HCT116 (cell line): ENCODE results near the gene GNAS. TPM values are rescaled to one million over a fixed set of nuclear protein-coding genes. Genes with fewer than 3 reads are reported as not detected.

Experiments
- ATAC-seq: fragments of 200-7000 bp; cut with Tn5 transposase; 2 replicates; pipeline ENCODE4 v1.9.1; 2020; ENCODE audit warnings: mild to moderate bottlenecking, moderate library complexity
- BruUV-seq: library from RNA; stranded (reverse); fragments of 400-500 nt; replicated peaks from 2 replicates; lab custom pipeline; 2021; lab: Mats Ljungman, UMichigan
- CTCF ChIA-PET: fragments of 300-600 bp; sonication (Branson Sonifier 250); formaldehyde crosslinking; loops from one replicate; lab custom pipeline; 2021; ENCODE audit warnings: antibody characterized with exemption; lab: Charles Lee
- POLR2A ChIA-PET: fragments of 300-600, 350-600 bp; sonication (Branson Sonifier 250); formaldehyde crosslinking; loops from one replicate; lab custom pipeline; 2021; ENCODE audit warnings: antibody characterized with exemption; lab: Charles Lee
- RAD21 ChIA-PET, 2 experiments: fragments of 300-600 bp; sonication (Branson Sonifier 250); formaldehyde crosslinking; loops; one replicate each; lab custom pipeline; 2023; ENCODE audit warnings: low total read pairs in 2 of 2; ENCODE audit not compliant: uncharacterized antibody in 2 of 2, unreplicated experiment in 2 of 2, low non-redundant PET in 1 of 2; lab: Charles Lee
- DNase-seq: peaks from one replicate; pipeline ENCODE4 v3.0.0-alpha.2; 2010; ENCODE audit warnings: low read depth, low spot score
- H2AFZ ChIP-seq: fragments of 200-600 bp; shearing (Covaris generic), sonication (generic); 2 replicates; pipeline ENCODE4 v1.6.1; 2017; ENCODE audit warnings: low read depth, mixed run types, mixed read lengths, antibody characterized with exemption, low read length; ENCODE audit not compliant: poor library complexity, severe bottlenecking
- H3K27ac ChIP-seq: 2 replicates; pipeline ENCODE4 v1.5.1; 2012; ENCODE audit warnings: low read depth, low read length
- H3K27me3 ChIP-seq: fragments of 200-600 bp; sonication (generic); 2 replicates; pipeline ENCODE4 v1.6.1; 2016; ENCODE audit warnings: mixed run types, low read length, mixed read lengths; ENCODE audit not compliant: insufficient read depth
- H3K36me3 ChIP-seq, 2 experiments: fragments of 200-500 bp in 1 of 2; fragments of 200-600 bp in 1 of 2; sonication (Bioruptor generic) in 1 of 2; sonication (generic) in 1 of 2; 2 replicates each; pipeline versions ENCODE4 v1.5.1 to v1.6.1; 2014 to 2016; ENCODE audit warnings: low read length in 2 of 2, inconsistent platforms in 1 of 2, mixed read lengths in 1 of 2, mixed run types in 1 of 2; ENCODE audit not compliant: insufficient read depth in 2 of 2, control insufficient read depth in 1 of 2
- H3K4me1 ChIP-seq, 2 experiments: fragments of 200-600 bp in 1 of 2; sonication (generic) in 1 of 2; 2 replicates each; pipeline versions ENCODE4 v1.5.1 to v1.6.1; 2012 to 2017; ENCODE audit warnings: low read length in 2 of 2, inconsistent platforms in 1 of 2, mild to moderate bottlenecking in 1 of 2, mixed read lengths in 1 of 2, mixed run types in 1 of 2, moderate library complexity in 1 of 2; ENCODE audit not compliant: insufficient read depth in 2 of 2, control insufficient read depth in 1 of 2
- H3K4me2 ChIP-seq: fragments of 200-600 bp; sonication (generic); 2 replicates; pipeline ENCODE4 v1.6.1; 2017; ENCODE audit warnings: mixed run types, low read length, mixed read lengths
- H3K4me3 ChIP-seq, 2 experiments: fragments of 200-600 bp in 1 of 2; sonication (generic) in 1 of 2; replicated peaks in 1 of 2; 2 replicates each; pipeline ENCODE4 v1.5.1; 2011 to 2016; ENCODE audit warnings: low read length in 2 of 2, control low read depth in 1 of 2, low read depth in 1 of 2, mild to moderate bottlenecking in 1 of 2, mixed read lengths in 1 of 2, mixed run types in 1 of 2
- H3K79me2 ChIP-seq: fragments of 200-600 bp; sonication (generic); 2 replicates; pipeline ENCODE4 v1.6.1; 2017; ENCODE audit warnings: mild to moderate bottlenecking, mixed run types, low read length, moderate library complexity, mixed read lengths; ENCODE audit not compliant: insufficient read depth
- H3K9ac ChIP-seq: fragments of 200-600 bp; sonication (generic); 2 replicates; pipeline ENCODE4 v1.6.1; 2016; ENCODE audit warnings: low read length, mixed read lengths
- H3K9me2 ChIP-seq: fragments of 200-600 bp; sonication (generic), shearing (Covaris generic); 2 replicates; pipeline ENCODE4 v1.6.1; 2017; ENCODE audit warnings: mixed run types, mild to moderate bottlenecking, moderate library complexity; ENCODE audit not compliant: insufficient read depth
- H3K9me3 ChIP-seq, 2 experiments: fragments of 200-500 bp in 1 of 2; fragments of 200-600 bp in 1 of 2; sonication (Bioruptor generic) in 1 of 2; sonication (generic) in 1 of 2; 2 replicates each; pipeline ENCODE4 v1.6.1; 2014 to 2017; ENCODE audit warnings: low read length in 2 of 2, mixed read lengths in 2 of 2, inconsistent platforms in 1 of 2, low read depth in 1 of 2, mild to moderate bottlenecking in 1 of 2, mixed run types in 1 of 2, moderate library complexity in 1 of 2; ENCODE audit not compliant: control insufficient read depth in 1 of 2, insufficient read depth in 1 of 2
- H4K20me1 ChIP-seq: fragments of 200-600 bp; sonication (generic), shearing (Covaris generic); 2 replicates; pipeline ENCODE4 v1.6.1; 2017; ENCODE audit warnings: mixed run types, mild to moderate bottlenecking, moderate library complexity; ENCODE audit not compliant: insufficient read depth
- CBX3 ChIP-seq: IDR thresholded peaks from 2 replicates; pipeline ENCODE4 v1.6.1; 2012; ENCODE audit warnings: low read depth
- CEBPB ChIP-seq: IDR thresholded peaks from 2 replicates; pipeline ENCODE4 v1.6.1; 2012; ENCODE audit warnings: low read depth
- EZH2phosphoT487 ChIP-seq: fragments of 200-600 bp; IDR thresholded peaks from 2 replicates; pipeline ENCODE4 v1.6.1; 2018; ENCODE audit warnings: antibody characterized with exemption, borderline replicate concordance
- FOSL1 ChIP-seq: IDR thresholded peaks from 2 replicates; pipeline ENCODE4 v1.6.1; 2012; ENCODE audit warnings: low read depth
- POLR2AphosphoS5 ChIP-seq: IDR thresholded peaks from 2 replicates; pipeline ENCODE4 v1.6.1; 2011; ENCODE audit warnings: mild to moderate bottlenecking, low read depth, low read length, moderate library complexity
- YY1 ChIP-seq: IDR thresholded peaks from 2 replicates; pipeline ENCODE4 v1.6.1; 2011; ENCODE audit warnings: low read length, low read depth, moderate library complexity, mild to moderate bottlenecking; ENCODE audit not compliant: insufficient replicate concordance; ENCODE audit errors: extremely low read depth
- intact Hi-C: fragments of 100-400 bp; cut with micrococcal nuclease; formaldehyde crosslinking; loops from 2 replicates; pipeline ENCODE4 v1.10.0; 2022
- total RNA-seq: library from RNA; stranded (reverse); gene quantifications from one replicate; pipeline ENCODE4 v1.2.1, GENCODE V29; 2021; ENCODE audit not compliant: unreplicated experiment
- TF ChIP-seq, protein P1 (sequence below): IDR thresholded peaks from 2 replicates; pipeline ENCODE4 v1.6.1; 2011; ENCODE audit warnings: mild to moderate bottlenecking, low read length, moderate library complexity; ENCODE audit not compliant: insufficient replicate concordance; ENCODE audit errors: extremely low read depth
- TF ChIP-seq, protein P2 (sequence below): IDR thresholded peaks from 2 replicates; pipeline ENCODE4 v1.6.1; 2012

GNAS gene
- total RNA-seq, 1 experiment from 2014 or later: 699 TPM

DNA sequence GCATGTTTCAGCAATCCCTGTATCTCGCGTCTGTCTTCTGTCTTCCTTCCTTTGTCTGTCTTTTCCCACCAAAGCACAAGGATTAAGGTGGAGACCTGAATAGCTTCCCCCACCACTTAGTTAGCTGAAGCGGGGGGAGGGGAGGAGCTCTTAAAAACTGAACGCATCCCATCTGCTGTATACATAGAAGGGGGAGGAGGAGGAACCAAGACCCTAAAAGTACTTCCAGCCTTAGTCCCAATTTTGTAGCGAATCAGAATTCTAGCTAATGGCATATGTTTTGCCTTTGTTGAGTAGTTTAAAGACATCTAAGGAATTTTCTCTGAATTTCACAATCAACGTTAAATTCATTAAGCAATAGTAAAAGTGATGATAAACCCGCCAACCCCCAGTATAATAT, 47.9 kb downstream of the GNAS start:
- no peaks in the 10 kb centered on the region for H3K9me2 ChIP-seq
- no TSS peak for BruUV-seq
- RAD21 ChIA-PET: no interaction called here
- peaks cover 51 to 52% of the 10 kb centered on the region in 2 experiments for H3K36me3 ChIP-seq
- no peak overlapping the region for H3K4me2 ChIP-seq
- no peaks in the 10 kb centered on the region for H3K4me1 ChIP-seq
- POLR2A ChIA-PET: no interaction called here
- H3K79me2 ChIP-seq: peaks cover 98% of the 10 kb centered on the region
- no peaks in the 10 kb centered on the region for H3K27me3 ChIP-seq
- intact Hi-C loops: loop anchor here (10.0 kb wide), 1 partner anchor 84 kb away; the partner anchor contains the start of gene NELFCD
- H2AFZ ChIP-seq: no peak overlapping the region
- no peaks in the 10 kb centered on the region for H3K9me3 ChIP-seq
- H3K4me3 ChIP-seq: no peak overlapping the region
- DNase-seq: no peak
- no peak for TF ChIP-seq YY1
- TF ChIP-seq, protein P1, sequence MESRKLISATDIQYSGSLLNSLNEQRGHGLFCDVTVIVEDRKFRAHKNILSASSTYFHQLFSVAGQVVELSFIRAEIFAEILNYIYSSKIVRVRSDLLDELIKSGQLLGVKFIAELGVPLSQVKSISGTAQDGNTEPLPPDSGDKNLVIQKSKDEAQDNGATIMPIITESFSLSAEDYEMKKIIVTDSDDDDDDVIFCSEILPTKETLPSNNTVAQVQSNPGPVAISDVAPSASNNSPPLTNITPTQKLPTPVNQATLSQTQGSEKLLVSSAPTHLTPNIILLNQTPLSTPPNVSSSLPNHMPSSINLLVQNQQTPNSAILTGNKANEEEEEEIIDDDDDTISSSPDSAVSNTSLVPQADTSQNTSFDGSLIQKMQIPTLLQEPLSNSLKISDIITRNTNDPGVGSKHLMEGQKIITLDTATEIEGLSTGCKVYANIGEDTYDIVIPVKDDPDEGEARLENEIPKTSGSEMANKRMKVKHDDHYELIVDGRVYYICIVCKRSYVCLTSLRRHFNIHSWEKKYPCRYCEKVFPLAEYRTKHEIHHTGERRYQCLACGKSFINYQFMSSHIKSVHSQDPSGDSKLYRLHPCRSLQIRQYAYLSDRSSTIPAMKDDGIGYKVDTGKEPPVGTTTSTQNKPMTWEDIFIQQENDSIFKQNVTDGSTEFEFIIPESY: no peak
- no peak for TF ChIP-seq CEBPB
- TF ChIP-seq FOSL1: no peak
- no peak for TF ChIP-seq EZH2phosphoT487
- no peak for TF ChIP-seq POLR2AphosphoS5
- TF ChIP-seq, protein P2, sequence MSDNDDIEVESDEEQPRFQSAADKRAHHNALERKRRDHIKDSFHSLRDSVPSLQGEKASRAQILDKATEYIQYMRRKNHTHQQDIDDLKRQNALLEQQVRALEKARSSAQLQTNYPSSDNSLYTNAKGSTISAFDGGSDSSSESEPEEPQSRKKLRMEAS: no peak
- no peak for TF ChIP-seq CBX3
- no peak overlapping the region for H3K27ac ChIP-seq
- H4K20me1 ChIP-seq: peaks cover 26% of the 10 kb centered on the region; the same call in 1 of the 2 replicates
- H3K9ac ChIP-seq: no peak overlapping the region
- no peak for ATAC-seq
- CTCF ChIA-PET: no interaction called here
